H1 (cell line): Measurements from ENCODE around the gene SP4. TPM values are rescaled to one million over a fixed set of nuclear protein-coding genes. Genes with fewer than 3 reads are reported as not detected.

Experiments used
- CTCF ChIA-PET: fragments of 300-600 bp; sonication (Branson Sonifier 250); formaldehyde crosslinking; loops from one replicate; lab custom pipeline; 2021; ENCODE audit not compliant: partially characterized antibody; lab: Charles Lee
- POLR2A ChIA-PET: fragments of 300-600 bp; sonication (Branson Sonifier 250); formaldehyde crosslinking; loops from one replicate; lab custom pipeline; 2021; ENCODE audit warnings: inconsistent platforms; ENCODE audit not compliant: partially characterized antibody; lab: Charles Lee
- DNase-seq, 2 experiments: peaks; one replicate each; pipeline versions ENCODE4 v3.0.0 to v3.0.0-alpha.2; 2010 to 2022; ENCODE audit warnings: low spot score in 2 of 2, low read depth in 1 of 2, mixed read lengths in 1 of 2
- FAIRE-seq: peaks from 2 replicates; lab custom pipeline; 2011; peaks lifted over from hg19 to GRCh38; lab: Jason Lieb, UNC
- H2AFZ ChIP-seq: 2 replicates; pipeline ENCODE4 v1.8.1; 2012; ENCODE audit warnings: low read length, inconsistent platforms
- H2AK5ac ChIP-seq: 2 replicates; pipeline ENCODE4 v1.6.1; 2013; ENCODE audit warnings: low read depth, low read length
- H2BK120ac ChIP-seq: replicated peaks from 2 replicates; pipeline ENCODE3; 2013; ENCODE audit warnings: low read depth, low read length, inconsistent platforms
- H2BK12ac ChIP-seq: 2 replicates; pipeline ENCODE4 v1.6.1; 2013; ENCODE audit warnings: low read depth, low read length
- H2BK15ac ChIP-seq: 2 replicates; pipeline ENCODE4 v1.6.1; 2013; ENCODE audit warnings: low read length
- H2BK20ac ChIP-seq: 2 replicates; pipeline ENCODE4 v1.6.1; 2013; ENCODE audit warnings: low read length
- H2BK5ac ChIP-seq: 2 replicates; pipeline ENCODE4 v1.6.1; 2013; ENCODE audit warnings: low read depth, low read length
- H3K14ac ChIP-seq: 2 replicates; pipeline ENCODE4 v1.6.1; 2013; ENCODE audit warnings: inconsistent platforms; ENCODE audit not compliant: insufficient read length
- H3K18ac ChIP-seq: 2 replicates; pipeline ENCODE4 v1.6.1; 2013; ENCODE audit warnings: low read length; ENCODE audit errors: extremely low read depth
- H3K23ac ChIP-seq: 2 replicates; pipeline ENCODE4 v1.6.1; 2013; ENCODE audit warnings: inconsistent platforms; ENCODE audit not compliant: insufficient read length
- H3K23me2 ChIP-seq: 2 replicates; pipeline ENCODE4 v1.6.1; 2013; ENCODE audit warnings: low read depth, low read length
- H3K27ac ChIP-seq: 2 replicates; pipeline ENCODE4 v1.6.1; 2011; ENCODE audit warnings: low read depth, low read length, inconsistent platforms
- H3K27me3 ChIP-seq, 4 experiments: replicated peaks in 1 of 4; 1 replicate in 1 of 4; 2 replicates in 3 of 4; pipeline versions ENCODE4 v1.6.1 to v1.8.1; 2011 to 2013; ENCODE audit warnings: low read length in 3 of 4, mild to moderate bottlenecking in 3 of 4, inconsistent platforms in 2 of 4, mixed read lengths in 2 of 4, moderate library complexity in 1 of 4; ENCODE audit not compliant: control insufficient read depth in 3 of 4, insufficient read depth in 3 of 4; ENCODE audit errors: extremely low read depth in 1 of 4
- H3K36me3 ChIP-seq, 4 experiments: 2 replicates each; pipeline versions ENCODE4 v1.6.1 to v1.8.1; 2011 to 2013; ENCODE audit warnings: mild to moderate bottlenecking in 4 of 4, low read length in 3 of 4, moderate library complexity in 2 of 4, control low read depth in 1 of 4, inconsistent platforms in 1 of 4; ENCODE audit not compliant: insufficient read depth in 4 of 4, control insufficient read depth in 2 of 4
- H3K4ac ChIP-seq: replicated peaks from 2 replicates; pipeline ENCODE3; 2013; ENCODE audit warnings: low read length, low read depth, mixed read lengths, inconsistent platforms; ENCODE audit not compliant: insufficient read length
- H3K4me1 ChIP-seq, 4 experiments: replicated peaks in 1 of 4; 1 replicate in 1 of 4; 2 replicates in 3 of 4; pipeline versions ENCODE4 v1.6.1 to v1.8.1; 2011 to 2013; ENCODE audit warnings: low read length in 3 of 4, inconsistent platforms in 2 of 4, mixed read lengths in 1 of 4; ENCODE audit not compliant: insufficient read depth in 4 of 4, control insufficient read depth in 3 of 4
- H3K4me2 ChIP-seq, 2 experiments: 2 replicates each; pipeline versions ENCODE4 v1.6.1 to v1.8.1; 2011 to 2013; ENCODE audit warnings: low read depth in 2 of 2, low read length in 2 of 2, control low read depth in 1 of 2, inconsistent platforms in 1 of 2, mild to moderate bottlenecking in 1 of 2; ENCODE audit not compliant: insufficient read depth in 1 of 2
- H3K4me3 ChIP-seq, 4 experiments: fragments of 200-600, 300-600 bp in 1 of 4; sonication (generic), shearing (Covaris generic), sonication (Bioruptor Twin) in 1 of 4; 2 replicates each; pipeline versions ENCODE4 v1.5.1 to v1.8.1; 2011 to 2016; ENCODE audit warnings: low read length in 4 of 4, low read depth in 3 of 4, control low read depth in 2 of 4, inconsistent platforms in 2 of 4, mild to moderate bottlenecking in 2 of 4, mixed read lengths in 1 of 4, moderate library complexity in 1 of 4; ENCODE audit not compliant: insufficient read depth in 2 of 4; ENCODE audit errors: extremely low read depth in 1 of 4
- H3K56ac ChIP-seq: replicated peaks from 2 replicates; pipeline ENCODE3; 2013; ENCODE audit warnings: low read depth, mild to moderate bottlenecking, mixed read lengths, low read length, inconsistent platforms; ENCODE audit not compliant: insufficient read length
- H3K79me1 ChIP-seq: 2 replicates; pipeline ENCODE4 v1.6.1; 2013; ENCODE audit warnings: low read depth, low read length, control low read depth
- H3K79me2 ChIP-seq, 2 experiments: 2 replicates each; pipeline versions ENCODE4 v1.6.1 to v1.8.1; 2012 to 2013; ENCODE audit warnings: low read length in 2 of 2, mild to moderate bottlenecking in 2 of 2, inconsistent platforms in 1 of 2; ENCODE audit not compliant: insufficient read depth in 2 of 2, control insufficient read depth in 1 of 2
- H3K9ac ChIP-seq, 4 experiments: replicated peaks in 1 of 4; 1 replicate in 1 of 4; 2 replicates in 3 of 4; pipeline versions ENCODE4 v1.6.1 to v1.8.1; 2011 to 2013; ENCODE audit warnings: low read depth in 3 of 4, low read length in 3 of 4, control low read depth in 2 of 4, mild to moderate bottlenecking in 2 of 4, moderate library complexity in 2 of 4, inconsistent platforms in 1 of 4; ENCODE audit errors: extremely low read depth in 1 of 4
- H3K9me3 ChIP-seq, 2 experiments: 2 replicates each; pipeline versions ENCODE4 v1.6.1 to v1.8.1; 2012 to 2013; ENCODE audit warnings: mild to moderate bottlenecking in 2 of 2, moderate library complexity in 2 of 2, control low read depth in 1 of 2, inconsistent platforms in 1 of 2, low read depth in 1 of 2, low read length in 1 of 2, mixed read lengths in 1 of 2; ENCODE audit not compliant: insufficient read depth in 2 of 2
- H4K20me1 ChIP-seq, 2 experiments: replicated peaks in 1 of 2; 2 replicates each; pipeline versions ENCODE3 to v1.8.1; 2011 to 2013; ENCODE audit warnings: inconsistent platforms in 2 of 2, low read length in 2 of 2, mild to moderate bottlenecking in 1 of 2; ENCODE audit not compliant: insufficient read depth in 2 of 2, control insufficient read depth in 1 of 2
- H4K5ac ChIP-seq: 2 replicates; pipeline ENCODE4 v1.6.1; 2013; ENCODE audit warnings: low read length, low read depth, mixed read lengths, inconsistent platforms; ENCODE audit not compliant: insufficient read length
- H4K8ac ChIP-seq: 2 replicates; pipeline ENCODE4 v1.8.0; 2013; ENCODE audit warnings: mild to moderate bottlenecking, moderate library complexity, low read length, inconsistent platforms; ENCODE audit not compliant: insufficient read depth; ENCODE audit errors: extremely low read depth
- H4K91ac ChIP-seq: replicated peaks from 2 replicates; pipeline ENCODE3; 2013; ENCODE audit warnings: low read length, mixed read lengths, inconsistent platforms; ENCODE audit not compliant: insufficient read length
- CEBPB ChIP-seq: IDR thresholded peaks from 2 replicates; pipeline ENCODE4 v1.6.1; 2012; ENCODE audit warnings: low read depth, low read length
- CREB1 ChIP-seq: IDR thresholded peaks from 2 replicates; pipeline ENCODE4 v1.6.1; 2012; ENCODE audit warnings: inconsistent platforms
- CTCF ChIP-seq, 3 experiments: IDR thresholded peaks; 1 replicate in 2 of 3; 2 replicates in 1 of 3; pipeline versions ENCODE4 v1.5.1 to v1.6.1; 2011; ENCODE audit warnings: low read length in 3 of 3, mild to moderate bottlenecking in 3 of 3, inconsistent platforms in 2 of 3, low read depth in 1 of 3, moderate library complexity in 1 of 3; ENCODE audit not compliant: insufficient read depth in 1 of 3; ENCODE audit errors: control extremely low read depth in 1 of 3
- HDAC2 ChIP-seq, 2 experiments: fragments of 300-600 bp in 1 of 2; sonication (generic) in 1 of 2; IDR thresholded peaks; 2 replicates each; pipeline ENCODE4 v1.6.1; 2011 to 2012; ENCODE audit warnings: low read depth in 2 of 2, low read length in 2 of 2, mild to moderate bottlenecking in 2 of 2, moderate library complexity in 2 of 2, borderline replicate concordance in 1 of 2, inconsistent platforms in 1 of 2
- JUND ChIP-seq: IDR thresholded peaks from 2 replicates; pipeline ENCODE4 v1.6.1; 2011; ENCODE audit warnings: mild to moderate bottlenecking, improper control_type of control experiment, low read length
- RXRA ChIP-seq: IDR thresholded peaks from 2 replicates; pipeline ENCODE4 v1.6.1; 2011; ENCODE audit warnings: low read depth, mild to moderate bottlenecking, low read length, moderate library complexity; ENCODE audit not compliant: insufficient read depth
- SUZ12 ChIP-seq: fragments of 200-600 bp; sonication (generic); IDR thresholded peaks from 2 replicates; pipeline ENCODE4 v1.6.1; 2012; ENCODE audit warnings: mild to moderate bottlenecking, inconsistent platforms, low read length, moderate library complexity, mixed read lengths
- TEAD4 ChIP-seq: IDR thresholded peaks from 2 replicates; pipeline ENCODE4 v1.6.1; 2012; ENCODE audit warnings: low read depth, low read length, inconsistent platforms, mixed read lengths
- WGBS, 2 experiments: shearing (Covaris generic) in 1 of 2; methylation state at CpG; one replicate each; pipeline versions ENCODE4 v1.1.6 to v1.1.7; 2013 to 2015; ENCODE audit warnings: low lambda C conversion rate in 2 of 2, mixed read lengths in 2 of 2, inconsistent platforms in 1 of 2, low coverage in 1 of 2, missing lambda C conversion rate in 1 of 2; ENCODE audit not compliant: insufficient replicate concordance in 2 of 2, insufficient coverage in 1 of 2, insufficient read length in 1 of 2; ENCODE audit errors: extremely low coverage in 1 of 2, missing lambda C conversion rate in 1 of 2; 5-methylcytosine and 5-hydroxymethylcytosine counted together
- polyA plus RNA-seq, 7 experiments: library from polyadenylated mRNA; depleted of rRNA in 3 of 7; stranded (reverse) in 5 of 7; unstranded in 2 of 7; fragments of >200 nt in 5 of 7; fragments of 200-250 nt in 2 of 7; gene quantifications; 1 replicate in 5 of 7; 2 replicates in 1 of 7; 4 replicates in 1 of 7; pipeline versions ENCODE4 v1.2.1 to v1.2.3, GENCODE V29; 2011 to 2013; ENCODE audit warnings: missing spikeins in 2 of 7, mixed read lengths in 2 of 7
- total RNA-seq: library from RNA; stranded (reverse); fragmentation: NEBNext Ultra II Directional; extraction: Animal tissue kit (Norgen Biotek cat#: 25700); gene quantifications from 2 replicates; pipeline ENCODE4 v1.2.1, GENCODE V29; 2021
- TF ChIP-seq, protein P1 (sequence below): IDR thresholded peaks from 2 replicates; pipeline ENCODE4 v1.6.1; 2011; ENCODE audit warnings: low read depth, mild to moderate bottlenecking, low read length; ENCODE audit not compliant: insufficient read depth

Gene SP4
- total and polyA plus RNA-seq, 2 of the 8 experiments (the other 6 are each of a cell fraction or from before 2014, with no cell fraction given), result 10.0 to 24.0 TPM

DNA sequence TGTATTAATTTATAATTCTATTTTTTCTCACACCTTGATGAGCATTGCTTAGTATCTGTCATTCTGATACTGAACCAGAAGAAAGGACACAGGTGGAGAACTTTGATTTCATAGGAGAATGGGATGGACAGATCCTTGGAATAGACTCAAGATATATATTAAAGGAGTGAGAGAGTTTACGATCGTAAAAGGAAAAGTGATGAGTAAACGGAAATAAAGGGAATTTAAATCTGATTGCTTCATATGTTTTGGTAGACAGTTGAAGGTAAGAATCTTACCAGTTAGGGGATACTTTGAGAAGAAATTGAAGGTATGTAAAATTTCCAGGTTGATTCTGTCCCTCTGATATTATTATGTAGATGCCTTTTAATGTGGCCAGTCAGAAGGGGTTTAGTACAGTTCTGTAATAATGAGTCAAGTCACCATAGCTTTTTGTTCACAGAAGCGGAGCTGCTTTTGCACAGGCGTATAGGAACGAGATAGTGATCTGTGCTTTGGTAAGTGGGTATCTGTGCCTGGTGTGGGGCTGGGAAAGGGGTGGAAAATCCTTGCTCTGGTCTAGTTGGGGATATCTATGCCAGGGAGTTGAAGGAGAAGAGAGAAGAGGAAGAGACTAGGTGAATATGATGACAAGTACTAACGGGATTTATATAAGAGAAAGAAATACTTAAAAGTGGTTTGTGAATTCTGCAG lies 15.4 kb downstream of the SP4 start:
- no peak overlapping the region for H2BK15ac ChIP-seq
- no peaks in the 10 kb centered on the region; the same call in 1 of the 2 replicates for H3K79me1 ChIP-seq
- no peak overlapping the region for H3K4me3 ChIP-seq
- H3K27ac ChIP-seq, result no peak overlapping the region
- POLR2A ChIA-PET, result interaction anchor here (1.0 to 1.5 kb wide), 2 partner anchors 9 to 15 kb away, joined by 4 read pairs; partner anchors contain the start of gene SP4
- no peaks in the 10 kb centered on the region for H3K27me3 ChIP-seq
- no peak overlapping the region for H3K4ac ChIP-seq
- H3K36me3 ChIP-seq, result peaks cover 0 to 10% (median 0%) of the 10 kb centered on the region in 4 experiments; a peak in 3 of 8 replicates
- WGBS, 2 experiments, result 95 to 100% methylated on average over 3 to 7 of the region's 7 CpGs
- no peaks in the 10 kb centered on the region for H3K4me1 ChIP-seq
- peaks cover 4 to 5% of the 10 kb centered on the region in 2 experiments for H4K20me1 ChIP-seq
- H3K4me2 ChIP-seq, result no peak overlapping the region
- no peak overlapping the region for H3K23ac ChIP-seq
- no peak overlapping the region for H2BK12ac ChIP-seq
- H4K5ac ChIP-seq, result no peak overlapping the region
- no peaks in the 10 kb centered on the region for H3K9me3 ChIP-seq
- FAIRE-seq (no peak), DNase-seq (no peak)
- H3K79me2 ChIP-seq, result peaks cover 0 to 82% of the 10 kb centered on the region in 2 experiments; a peak in 2 of 4 replicates
- H2AFZ ChIP-seq, result no peak overlapping the region
- no peak overlapping the region for H2BK20ac ChIP-seq
- H3K14ac ChIP-seq, result no peak overlapping the region
- no peak overlapping the region for H2BK120ac ChIP-seq
- H4K8ac ChIP-seq, result no peak overlapping the region
- no peak overlapping the region for H3K9ac ChIP-seq
- no peak overlapping the region for H2BK5ac ChIP-seq
- CTCF ChIA-PET, result interaction anchor here (1.1 to 1.4 kb wide), 2 partner anchors 12 to 324 kb away, joined by 3 to 4 read pairs; no protein-coding TSS in a partner anchor
- H4K91ac ChIP-seq, result no peak overlapping the region
- H2AK5ac ChIP-seq, result no peak overlapping the region
- H3K56ac ChIP-seq, result no peak overlapping the region
- H3K18ac ChIP-seq, result no peak overlapping the region
- H3K23me2 ChIP-seq, result no peaks in the 10 kb centered on the region; the same call in 1 of the 2 replicates
- TF ChIP-seq, protein P1, sequence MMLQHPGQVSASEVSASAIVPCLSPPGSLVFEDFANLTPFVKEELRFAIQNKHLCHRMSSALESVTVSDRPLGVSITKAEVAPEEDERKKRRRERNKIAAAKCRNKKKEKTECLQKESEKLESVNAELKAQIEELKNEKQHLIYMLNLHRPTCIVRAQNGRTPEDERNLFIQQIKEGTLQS, result no peak
- TF ChIP-seq HDAC2 (IDR thresholded peaks at IDR 0.05; ENCODE audit: borderline replicate concordance in 1 of 2, low read depth in 2 of 2, low read length in 2 of 2), result no peak
- no peak for TF ChIP-seq SUZ12
- TF ChIP-seq RXRA, result no peak
- TF ChIP-seq TEAD4, result no peak
- no peak for TF ChIP-seq JUND
- no peak for TF ChIP-seq CTCF (IDR thresholded peaks at IDR 0.05; ENCODE audit: control extremely low read depth in 1 of 3, insufficient read depth in 1 of 3, low read depth in 1 of 3, low read length in 3 of 3)
- TF ChIP-seq CREB1, result no peak
- TF ChIP-seq CEBPB, result no peak
